Measurements from ENCODE around the gene G3BP2.
"Not testable (repeated sequence)": the region's sequence is repeated elsewhere in the genome, so short reads cannot be mapped to it uniquely, and the experiment has no call there.

The G3BP2 gene

DNA sequence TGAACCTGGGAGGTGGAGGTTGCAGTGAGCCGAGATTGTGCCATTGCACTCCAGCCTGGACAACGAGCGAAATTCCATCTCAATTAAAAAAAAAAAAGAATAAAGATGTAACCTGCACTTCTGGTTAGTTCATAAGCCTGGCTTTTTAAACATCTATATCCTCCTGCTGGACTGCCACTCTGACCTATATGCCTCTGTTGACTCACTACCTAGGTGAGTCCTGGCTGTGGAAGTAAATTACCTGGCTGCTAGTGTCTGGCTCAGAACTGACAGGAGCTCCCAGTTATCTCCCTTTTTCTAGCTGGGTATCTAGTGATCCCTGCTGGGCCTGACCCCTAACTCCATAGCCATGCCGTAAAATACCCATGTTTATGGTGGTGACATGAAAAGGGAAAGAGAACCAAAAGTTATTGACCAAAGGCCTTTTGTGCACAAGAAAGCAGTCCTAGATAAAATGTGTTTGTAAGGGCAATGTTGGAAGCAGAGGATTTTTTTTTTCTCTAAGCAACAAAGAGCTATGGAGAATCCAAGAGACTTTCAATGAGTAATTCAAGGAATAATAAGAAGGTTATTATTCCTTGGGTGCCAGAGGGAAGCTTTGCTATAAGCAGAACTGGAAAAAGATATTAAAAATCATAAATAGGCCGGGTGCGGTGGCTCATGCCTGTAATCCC is 10.4 kb upstream of the G3BP2 start:
- no peak for DNase-seq

- DNase-seq = no peak
These were observed 6.8 kb upstream of the G3BP2 start for GRCh38 chr4:75679876-75680575.

DNA sequence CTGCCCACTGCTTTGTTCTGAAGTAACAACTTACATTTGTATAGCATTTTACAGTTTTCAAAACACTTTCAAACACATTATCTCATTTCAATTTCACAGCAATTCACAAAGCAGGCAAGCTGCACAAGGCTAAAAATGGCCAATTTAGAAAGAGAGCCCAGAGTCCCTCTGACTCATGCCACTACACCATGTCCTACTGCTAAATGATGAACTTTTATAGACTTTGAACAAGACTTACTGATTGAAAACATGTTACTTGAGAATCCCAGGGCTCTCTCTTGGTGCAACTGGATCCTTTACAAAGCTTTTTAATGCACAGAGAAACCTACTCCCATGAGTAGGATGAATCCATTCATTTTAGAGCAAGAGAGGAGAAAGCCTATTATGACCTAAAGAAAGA is 5.8 kb upstream of the G3BP2 start:
- no peak for DNase-seq

DNA sequence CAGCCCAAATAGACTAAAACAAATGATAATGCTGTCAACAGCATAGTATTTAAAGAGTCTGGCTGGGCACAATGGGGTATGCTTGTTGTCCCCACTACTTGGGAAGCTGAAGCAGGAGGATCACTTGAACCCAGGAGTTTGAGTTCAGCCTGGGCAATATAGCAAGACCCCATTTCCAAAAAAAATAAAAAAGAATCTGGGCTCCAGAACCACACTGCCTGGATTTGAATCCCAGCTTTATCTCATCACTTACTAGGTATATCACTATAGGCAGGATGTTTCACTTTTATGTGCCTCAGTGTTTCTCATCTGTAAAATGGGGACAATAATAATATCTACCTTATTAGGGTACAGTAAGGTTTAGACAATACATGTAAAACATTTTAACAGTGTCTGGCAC is 5.3 kb upstream of the G3BP2 start:
- no peak for DNase-seq

DNA sequence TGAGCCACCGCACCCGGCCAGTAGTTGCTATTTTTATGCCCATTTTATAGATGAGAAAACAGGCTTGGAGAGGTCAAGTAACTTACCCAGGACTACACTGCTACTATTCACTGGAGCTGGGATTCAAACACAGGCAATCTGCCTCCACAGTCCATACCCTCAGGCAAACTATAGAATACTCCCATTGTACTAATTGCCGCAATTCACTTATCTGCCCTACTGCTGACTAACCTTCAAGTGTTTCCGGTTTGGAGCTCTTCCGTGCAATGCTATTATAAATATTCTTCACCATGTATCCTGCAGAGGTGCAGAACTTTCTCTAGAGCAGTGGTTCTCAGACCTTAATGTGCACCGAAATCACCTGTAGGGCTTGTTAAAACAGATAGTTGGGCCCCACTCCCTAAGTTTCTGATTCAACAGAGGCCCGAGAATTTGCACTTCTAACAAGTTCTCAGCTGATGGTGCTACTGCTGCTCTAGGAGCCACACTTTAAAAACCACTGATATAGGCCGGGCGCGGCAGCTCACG is 1.9 kb upstream of the G3BP2 start:
- DNase-seq = no peak

GRCh38 chr4:75673959-75674328 is 733 bp upstream of the G3BP2 start:
- no peak for DNase-seq

DNA sequence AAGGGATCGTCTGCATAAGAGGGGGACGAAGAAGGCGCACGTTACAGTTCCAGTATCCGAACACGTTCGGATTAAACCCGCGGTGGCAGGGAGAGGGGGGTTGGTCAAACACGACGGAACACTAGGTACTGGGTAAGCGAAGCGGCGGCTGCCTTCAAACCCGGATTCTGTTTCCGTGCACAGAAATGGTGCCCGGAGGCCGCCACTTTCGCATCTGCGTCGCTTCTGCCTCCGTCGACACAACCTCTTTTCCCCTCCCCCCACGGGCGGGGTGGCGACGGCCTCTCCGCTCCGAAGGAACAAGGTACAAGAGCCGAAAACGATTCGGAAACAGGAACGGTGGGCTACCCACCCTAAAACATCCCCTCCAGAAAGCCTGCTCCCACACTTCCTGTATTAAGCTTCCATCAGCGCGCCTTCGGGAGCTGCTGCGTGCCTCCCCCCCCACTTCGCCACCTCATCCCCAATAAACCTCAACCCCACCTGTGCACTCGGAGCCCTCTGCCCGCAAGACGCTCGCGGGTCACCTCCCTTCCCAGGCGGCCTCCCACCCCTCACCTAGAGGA is 667 bp downstream of the G3BP2 start:
- DNase-seq = peak; percentile 81

- DNase-seq = no peak
These were observed 1.3 kb downstream of the G3BP2 start for GRCh38 chr4:75671802-75672421.

GRCh38 chr4:75668596-75668995 is 4.6 kb downstream of the G3BP2 start:
- no peak for DNase-seq

GRCh38 chr4:75667636-75668035 is 5.6 kb downstream of the G3BP2 start:
- not testable (repeated sequence) for DNase-seq

DNA sequence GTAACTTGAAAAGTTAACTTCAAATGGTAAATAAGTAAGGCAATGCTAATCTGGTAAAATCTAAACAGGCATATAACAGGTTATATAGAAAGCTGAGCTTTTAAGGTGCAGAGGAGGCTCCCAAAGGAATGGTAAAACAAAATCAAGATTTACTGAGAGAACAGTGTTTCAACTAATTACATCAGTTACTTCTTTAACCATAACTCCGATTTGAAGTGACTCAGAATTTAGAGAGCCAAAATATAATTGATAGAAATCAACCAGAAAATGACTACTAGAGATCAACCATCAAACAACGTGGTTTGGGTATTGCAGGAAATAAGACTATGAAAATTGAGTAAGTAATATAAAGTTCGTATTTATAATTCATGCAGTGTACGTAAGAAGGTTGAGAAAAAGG is 6.9 kb downstream of the G3BP2 start:
- no peak for DNase-seq

- not testable (repeated sequence) for DNase-seq
These were observed 8.6 kb downstream of the G3BP2 start for GRCh38 chr4:75664604-75665003.

- no peak for DNase-seq
These were observed 10.6 kb downstream of the G3BP2 start for GRCh38 chr4:75662626-75663025.

DNA sequence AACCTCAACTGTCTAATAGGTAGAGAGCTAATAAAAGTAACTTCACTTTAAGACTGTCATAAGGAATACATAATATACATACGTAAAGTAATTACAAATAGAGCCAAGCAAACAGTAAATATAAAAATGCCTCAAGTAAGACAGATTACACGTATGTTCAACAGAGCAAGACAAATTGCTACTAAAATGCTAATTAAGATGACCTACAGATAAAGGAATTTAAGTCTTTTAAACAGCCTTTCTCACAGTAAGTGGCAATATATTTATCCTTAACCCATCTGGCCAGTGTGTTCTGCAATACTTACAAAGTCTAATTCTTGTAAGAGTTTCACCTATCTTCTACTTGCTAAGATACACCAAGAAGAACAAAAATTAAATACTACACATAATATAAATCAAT is 12.7 kb downstream of the G3BP2 start:
- DNase-seq = no peak

DNA sequence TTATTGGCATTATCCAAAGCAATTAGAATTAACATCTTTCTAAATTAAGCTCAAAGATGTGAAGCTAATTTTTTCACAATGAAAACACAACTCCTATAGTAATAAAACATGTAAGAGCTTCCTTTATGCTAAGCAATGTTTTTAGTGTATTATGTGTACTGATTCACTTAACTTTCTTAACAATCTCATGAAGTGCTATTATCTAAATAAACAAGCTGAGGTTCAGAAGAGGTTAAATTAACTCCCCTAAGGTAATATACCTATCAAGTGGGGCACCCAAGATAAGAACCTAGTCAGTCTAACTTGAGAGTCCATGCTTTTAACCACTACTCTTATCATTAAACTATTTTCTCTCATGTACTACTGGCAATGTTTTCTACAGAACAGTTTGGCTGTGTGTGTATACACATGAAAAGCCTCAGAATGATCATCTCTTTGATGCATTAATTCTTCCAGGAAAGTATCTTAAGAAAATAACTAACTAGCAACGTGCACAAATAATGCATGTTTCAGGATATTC is 13.6 kb downstream of the G3BP2 start:
- no peak for DNase-seq

DNA sequence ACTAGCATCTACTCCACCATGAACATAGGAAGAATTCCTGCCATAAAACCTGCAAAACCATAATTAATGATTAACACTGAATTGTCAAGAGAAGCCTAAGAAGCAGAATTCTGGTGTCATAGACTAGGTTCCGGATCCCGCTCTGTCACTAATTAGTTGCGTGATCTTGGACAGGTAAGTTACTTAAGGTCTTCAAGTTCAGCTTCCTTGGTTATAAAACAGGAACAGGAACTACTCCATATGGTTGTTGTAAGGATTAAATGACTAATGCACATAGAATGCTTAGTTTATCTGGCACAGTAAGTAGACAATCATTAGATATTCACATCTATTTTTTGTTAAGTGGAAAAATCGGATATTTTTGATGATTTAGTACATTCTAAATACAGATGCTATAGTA is 14.3 kb downstream of the G3BP2 start:
- no peak for DNase-seq

DNA sequence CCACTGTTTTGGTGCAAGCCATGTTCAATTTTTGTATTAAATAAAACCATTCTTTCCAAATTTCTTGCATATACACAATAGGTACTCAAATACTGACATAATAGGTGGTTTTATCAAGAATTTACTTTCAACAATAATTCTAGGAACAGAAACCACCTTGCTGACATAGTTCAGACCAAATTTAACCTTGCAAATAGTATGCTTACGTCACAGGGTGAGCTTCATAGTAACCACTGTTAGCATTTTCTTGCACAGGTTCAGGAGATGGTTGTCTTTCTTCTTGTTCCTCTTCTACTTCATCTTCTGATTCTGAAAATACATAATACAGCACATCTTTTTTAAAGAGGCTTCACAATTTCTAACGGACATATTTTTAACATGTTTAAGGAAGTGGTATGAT is 17.6 kb downstream of the G3BP2 start:
- no peak for DNase-seq

- no peak for DNase-seq
These were observed 18.3 kb downstream of the G3BP2 start for GRCh38 chr4:75654905-75655304.

GRCh38 chr4:75653845-75654503 is 19.2 kb downstream of the G3BP2 start:
- no peak for DNase-seq

DNA sequence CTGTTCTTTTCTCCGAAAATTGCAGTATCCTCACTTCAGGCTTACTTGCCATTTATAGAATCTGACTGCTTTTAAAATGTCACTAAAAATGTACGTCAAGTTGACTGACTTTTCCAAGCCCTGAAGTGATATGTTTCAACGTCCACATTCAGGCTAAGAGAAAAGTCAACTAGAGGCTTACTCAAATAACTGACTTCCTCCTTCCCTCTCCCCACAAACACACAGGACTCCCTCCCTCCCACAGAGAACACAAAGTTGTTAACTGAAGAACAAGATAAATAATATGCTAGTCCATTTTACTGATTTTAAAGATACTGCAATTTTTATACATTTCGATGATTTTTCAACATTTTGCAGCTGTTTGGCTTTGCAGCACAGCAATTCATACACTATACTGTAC is 29.1 kb downstream of the G3BP2 start:
- no peak for DNase-seq

DNA sequence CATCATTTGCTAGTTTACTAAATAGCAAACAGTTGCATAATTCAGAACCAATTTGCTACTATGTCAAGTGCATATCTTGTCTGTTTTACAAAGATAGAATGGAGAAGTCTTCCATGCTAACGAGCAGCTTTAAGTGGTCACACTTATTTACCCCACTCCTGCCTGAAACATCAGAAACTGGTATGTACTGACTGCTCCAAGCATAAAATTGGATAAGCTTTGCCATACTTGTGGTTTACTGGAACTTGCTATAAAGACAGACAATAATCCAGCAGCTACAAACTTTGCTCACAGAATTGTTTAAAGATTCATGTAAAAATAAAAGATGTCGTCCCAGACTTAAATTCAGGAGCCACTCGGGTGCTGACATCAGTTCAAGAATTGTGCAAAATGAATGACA is 29.6 kb downstream of the G3BP2 start:
- DNase-seq = no peak

DNA sequence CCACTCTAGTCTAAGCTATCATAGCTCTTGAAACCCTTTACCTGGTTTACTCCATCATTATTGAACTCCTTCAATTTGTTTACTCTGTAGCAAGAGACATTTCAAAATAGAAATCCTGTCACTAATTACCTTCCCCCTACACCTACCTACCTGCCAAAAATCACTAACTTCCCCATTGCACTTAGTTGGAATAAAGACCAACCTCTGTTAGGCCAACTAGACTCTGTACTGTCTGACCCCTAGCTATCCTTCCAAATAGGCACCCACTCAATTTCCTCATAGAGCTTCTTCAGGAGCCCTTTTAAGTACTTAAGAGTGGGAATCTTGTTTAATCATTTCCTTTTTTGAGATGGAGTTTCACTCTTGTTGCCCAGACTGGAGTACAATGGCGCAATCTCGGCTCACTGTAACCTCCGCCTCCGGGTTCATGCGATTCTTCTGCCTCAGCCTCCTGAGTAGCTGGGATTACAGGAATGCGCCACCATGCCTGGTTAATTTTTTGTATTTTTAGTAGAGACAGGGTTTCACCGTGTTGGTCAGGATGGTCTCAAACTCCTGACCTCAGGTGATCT is 34.0 kb downstream of the G3BP2 start:
- DNase-seq = no peak

- no peak for DNase-seq
These were observed 35.4 kb downstream of the G3BP2 start for GRCh38 chr4:75637827-75638226.

Measured in RPMI8226 (cell line).